ENCODE measurements around the gene AKAP8L. TPM values are rescaled to one million over a fixed set of nuclear protein-coding genes. Genes with fewer than 3 reads are reported as not detected.

The AKAP8L gene
- total RNA-seq, 2 experiments from 2014 or later: 83.1 to 88.8 TPM

GRCh38 chr19:15379999-15380647 lies 38.7 kb downstream of the AKAP8L start:
- no peaks in the 10 kb centered on the region for H3K27me3 Mint-ChIP-seq

DNA sequence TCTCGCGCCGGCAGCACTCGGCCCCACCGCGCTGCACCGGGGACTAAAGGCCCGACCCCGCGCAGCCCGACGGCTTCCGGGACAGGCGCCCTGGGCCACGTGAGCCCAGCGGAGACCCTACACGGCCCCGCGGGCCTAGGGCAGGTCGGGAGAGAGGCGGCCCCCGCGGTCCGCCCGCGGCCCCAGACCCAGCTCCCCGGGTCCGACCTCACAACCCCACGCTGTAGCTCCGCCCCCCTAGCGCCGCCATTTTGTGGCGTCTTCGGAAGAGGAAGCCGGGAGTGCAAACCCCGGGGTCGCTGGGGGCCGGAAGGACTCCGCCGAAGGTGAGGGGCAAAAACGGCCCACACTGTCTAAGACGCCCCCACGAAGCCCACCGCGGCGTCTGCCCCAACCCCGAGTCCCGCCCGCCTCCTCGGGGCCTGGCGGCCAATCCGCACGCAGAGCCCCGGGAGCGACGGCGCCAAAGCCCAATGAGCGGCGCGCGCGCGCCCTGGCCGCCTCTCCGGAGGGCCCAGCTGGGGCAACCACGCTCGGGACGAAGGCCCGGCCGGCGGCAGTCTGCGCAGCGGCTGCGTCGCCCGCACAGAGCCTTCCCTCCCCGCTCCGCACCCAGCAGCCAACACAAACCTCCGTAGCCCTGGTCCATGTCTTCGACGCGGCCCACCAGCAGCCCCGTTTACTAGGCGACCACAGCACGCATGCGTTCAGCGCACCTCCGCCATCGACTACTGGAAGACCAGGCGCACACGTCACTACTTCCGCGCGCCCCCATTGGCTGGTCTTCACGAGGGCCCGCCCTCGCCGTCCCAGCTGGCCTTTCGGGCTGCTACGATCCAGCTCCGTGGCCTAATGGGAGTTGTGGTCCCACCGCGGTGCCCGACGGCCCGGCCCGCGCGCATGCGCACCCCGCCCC lies 39.4 kb downstream of the AKAP8L start, which contains the start of gene AKAP8:
TSS of gene AKAP8 (minus strand) at position 705 of the 916 bp plus-strand sequence. CDS start at position 649, 56 bp downstream.
- Mint-ChIP-seq H3K4me1 (ENCODE audit: low read depth) (peaks cover 34% of the 10 kb centered on the region), H3K9me3 (no peaks in the 10 kb centered on the region), H3K4me3 (peak within 1 kb of the TSS; percentile 86), H3K27ac (peak within 1 kb of the TSS; percentile 99), H3K27me3 (no peaks in the 10 kb centered on the region), H3K36me3 (ENCODE audit: low read depth) (peaks cover 17% of the 10 kb centered on the region)
- ATAC-seq (peak; percentile 90), DNase-seq (peak; percentile 98)
- POLR2A ChIA-PET: interaction anchor here (0.5 to 6.7 kb wide), 26 partner anchors 8 to 1839 kb away, joined by 3 to 44 read pairs (median 3); partner anchors contain the start of genes AKAP8L, BRD4 and RASAL3
- intact Hi-C loops (cut with micrococcal nuclease): loop anchor here (5.0 kb wide), 1 partner anchor 178 kb away; no protein-coding TSS in a partner anchor
- no peak for TF ChIP-seq CTCF (IDR thresholded peaks at IDR 0.05)
- CTCF ChIA-PET: interaction anchor here (0.7 to 3.4 kb wide), 10 partner anchors 19 to 202 kb away, joined by 3 to 27 read pairs (median 4); partner anchors contain the start of gene AKAP8L

More at GRCh38 chr19:15379999-15380647, 38.7 kb downstream of the AKAP8L start:
- ChIA-PET CTCF (interaction anchor here (0.7 to 3.4 kb wide), 9 partner anchors 20 to 180 kb away, joined by 3 to 27 read pairs (median 4); partner anchors contain the start of gene AKAP8L), POLR2A (interaction anchor here (0.6 to 6.7 kb wide), 14 partner anchors 7 to 170 kb away, joined by 3 to 44 read pairs (median 4); partner anchors contain the start of gene AKAP8L)
- Mint-ChIP-seq H3K36me3 (ENCODE audit: low read depth) (peaks cover 17% of the 10 kb centered on the region), H3K27ac (peak overlapping the region; percentile 87), H3K4me3 (peak overlapping the region; percentile 86), H3K9me3 (no peaks in the 10 kb centered on the region), H3K4me1 (ENCODE audit: low read depth) (peaks cover 32% of the 10 kb centered on the region)
- DNase-seq (no peak), ATAC-seq (peak; percentile 29)
- intact Hi-C loops (cut with micrococcal nuclease): loop anchor here (5.0 kb wide), 1 partner anchor 177 kb away; no protein-coding TSS in a partner anchor
- TF ChIP-seq CTCF (IDR thresholded peaks at IDR 0.05): no peak

- Mint-ChIP-seq H3K4me3 (peak overlapping the region; percentile 86), H3K36me3 (ENCODE audit: low read depth) (peaks cover 17% of the 10 kb centered on the region), H3K4me1 (ENCODE audit: low read depth) (peaks cover 36% of the 10 kb centered on the region), H3K27ac (peak overlapping the region; percentile 94), H3K27me3 (no peaks in the 10 kb centered on the region), H3K9me3 (no peaks in the 10 kb centered on the region)
- ATAC-seq (no peak), DNase-seq (peak; percentile 70)
- intact Hi-C loops (cut with micrococcal nuclease): loop anchor here (5.0 kb wide), 1 partner anchor 179 kb away; no protein-coding TSS in a partner anchor
- POLR2A ChIA-PET: interaction anchor here (0.5 to 6.7 kb wide), 27 partner anchors 8 to 1840 kb away, joined by 3 to 44 read pairs (median 3); partner anchors contain the start of genes AKAP8L, BRD4 and RASAL3
- CTCF ChIA-PET: interaction anchor here (1.0 to 3.4 kb wide), 8 partner anchors 18 to 201 kb away, joined by 3 to 27 read pairs (median 5); partner anchors contain the start of gene AKAP8L
- no peak for TF ChIP-seq CTCF (IDR thresholded peaks at IDR 0.05)
Observed at GRCh38 chr19:15378534-15379082, 40.2 kb downstream of the AKAP8L start.

GRCh38 chr19:15374796-15375440 lies 43.9 kb downstream of the AKAP8L start:
- H3K27me3 Mint-ChIP-seq: no peaks in the 10 kb centered on the region
- no peak overlapping the region for H3K4me3 Mint-ChIP-seq
- ATAC-seq: no peak
- H3K36me3 Mint-ChIP-seq (ENCODE audit: low read depth): peaks cover 29% of the 10 kb centered on the region
- H3K4me1 Mint-ChIP-seq (ENCODE audit: low read depth): peaks cover 26% of the 10 kb centered on the region
- intact Hi-C loops (cut with micrococcal nuclease): loop anchor here (5.0 kb wide), 1 partner anchor 182 kb away; no protein-coding TSS in a partner anchor
- no peak overlapping the region for H3K27ac Mint-ChIP-seq
- no peak for DNase-seq
- H3K9me3 Mint-ChIP-seq: no peaks in the 10 kb centered on the region
- no peak for TF ChIP-seq CTCF (IDR thresholded peaks at IDR 0.05)
- ChIA-PET CTCF (no interaction called here), POLR2A (interaction anchor here (1.1 to 6.7 kb wide), 2 partner anchors 11 to 15 kb away, joined by 3 to 34 read pairs; no protein-coding TSS in a partner anchor)
